ENCODE measurements around the gene PPP1R14C. TPM values are rescaled to one million over a fixed set of nuclear protein-coding genes. Genes with fewer than 3 reads are reported as not detected.

PPP1R14C gene
- total and polyA plus RNA-seq, 10 of the 15 experiments (the other 5 are each of a cell fraction or from before 2014, with no cell fraction given), result 0.07 to 1.6 (median 0.13) TPM; not detected in 4

DNA sequence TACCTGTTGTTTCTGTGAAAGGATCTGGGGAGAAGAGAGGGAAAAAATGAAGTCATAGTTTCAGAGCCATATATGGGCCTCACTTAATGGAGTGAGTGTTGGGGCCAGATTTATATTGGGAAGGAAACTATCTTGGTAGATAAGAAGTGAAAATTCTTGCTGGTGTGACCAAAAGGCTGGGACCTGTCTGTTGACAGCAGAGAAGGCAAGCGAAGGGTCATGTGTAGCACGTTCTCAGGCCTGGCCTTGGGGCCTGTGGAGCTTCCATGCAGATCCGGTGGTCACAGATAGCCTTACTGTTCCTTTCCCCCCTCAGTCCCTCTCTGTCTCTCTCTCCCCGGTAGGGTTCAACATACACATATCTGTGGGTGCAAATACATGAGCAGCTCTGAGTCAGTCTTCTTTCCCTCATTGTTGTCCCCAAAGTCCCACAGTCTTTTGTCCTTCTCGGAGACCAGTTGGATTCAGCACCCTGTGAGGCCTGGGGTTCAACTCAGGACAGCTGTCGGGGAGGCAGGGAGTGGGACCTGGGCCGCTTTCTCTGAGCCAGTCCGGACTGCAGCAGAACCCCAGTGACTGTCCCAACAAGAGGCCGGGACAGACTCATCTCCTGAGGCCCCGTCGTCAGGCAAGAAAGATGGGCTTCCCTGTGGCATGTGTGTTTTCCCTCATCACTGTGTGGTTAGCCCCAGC is 34.6 kb downstream of the PPP1R14C start:
- DNase-seq (ENCODE audit: low read depth, low spot score), result no peak
- in situ Hi-C loops (cut with MboI) (no loop called here), intact Hi-C loops (cut with micrococcal nuclease; ENCODE audit: unreplicated experiment) (no loop called here)
- TF ChIP-seq HDAC2 (IDR thresholded peaks at IDR 0.05) (no peak), STAT1 (conservative IDR thresholded peaks at IDR 0.05) (no peak), RUNX3 (IDR thresholded peaks at IDR 0.05; ENCODE audit: low read length) (no peak), WRNIP1 (IDR thresholded peaks at IDR 0.05; ENCODE audit: borderline replicate concordance, low read depth, low read length) (no peak), JUNB (IDR thresholded peaks at IDR 0.05) (no peak), CBFB (IDR thresholded peaks at IDR 0.05; ENCODE audit: low read depth) (no peak), RAD51 (IDR thresholded peaks at IDR 0.05) (no peak), FOS (IDR thresholded peaks at IDR 0.05; ENCODE audit: borderline replicate concordance, extremely low read depth, insufficient read length) (no peak), YY1 (IDR thresholded peaks at IDR 0.05; ENCODE audit: low read depth, low read length) (no peak), ZSCAN29 (IDR thresholded peaks at IDR 0.05) (no peak), HDAC6 (IDR thresholded peaks at IDR 0.05; ENCODE audit: unreplicated experiment) (no peak)
- no peaks in the 10 kb centered on the region for H3K36me3 ChIP-seq (ENCODE audit: control insufficient read depth in 2 of 2, insufficient read depth in 2 of 2, low read length in 1 of 2)
- no peak overlapping the region for H3K9ac ChIP-seq (ENCODE audit: control insufficient read depth, insufficient read depth, low read length)
- H3K27ac ChIP-seq (ENCODE audit: control insufficient read depth, insufficient read depth), result no peak overlapping the region
- no peak for FAIRE-seq
- WGBS (ENCODE audit: insufficient coverage, insufficient replicate concordance, low lambda C conversion rate, missing lambda C conversion rate), result 52% methylated on average over 11 of the region's 11 CpGs
- no peak overlapping the region for H3K4me2 ChIP-seq (ENCODE audit: control insufficient read depth, insufficient read depth)
- H2AFZ ChIP-seq (ENCODE audit: control insufficient read depth, low read depth, low read length), result no peak overlapping the region
- no peaks in the 10 kb centered on the region for H4K20me1 ChIP-seq (ENCODE audit: control insufficient read depth, insufficient read depth)
- ChIA-PET RAD21 (ENCODE audit: unreplicated experiment) (no interaction called here), POLR2A (no interaction called here), SMC1A (ENCODE audit: uncharacterized antibody, unreplicated experiment) (no interaction called here), CTCF (no interaction called here)
- H3K27me3 ChIP-seq (replicated peaks in 1 of 2; ENCODE audit: control insufficient read depth in 2 of 2, insufficient read depth in 2 of 2, low read length in 1 of 2), result peaks cover 0 to 5% of the 10 kb centered on the region in 2 experiments; a peak in 1 of 4 replicates
- H3K4me3 ChIP-seq, result no peak overlapping the region
- H3K4me1 ChIP-seq (ENCODE audit: control insufficient read depth, insufficient read depth, low read length), result no peaks in the 10 kb centered on the region
- ATAC-seq, result no peak
- no peaks in the 10 kb centered on the region for H3K9me3 ChIP-seq (replicated peaks; ENCODE audit: control insufficient read depth, insufficient read depth, low read length)
- no TSS peak for BruUV-seq (replicated peaks)
- H3K79me2 ChIP-seq (ENCODE audit: control insufficient read depth, insufficient read depth, low read length), result no peaks in the 10 kb centered on the region

All from GM12878 (cell line).